ENCODE results near the gene MPHOSPH9. TPM values are rescaled to one million over a fixed set of nuclear protein-coding genes. Genes with fewer than 3 reads are reported as not detected.

The MPHOSPH9 gene
- total RNA-seq, 2 experiments from 2014 or later: 88.3 to 136 TPM

DNA sequence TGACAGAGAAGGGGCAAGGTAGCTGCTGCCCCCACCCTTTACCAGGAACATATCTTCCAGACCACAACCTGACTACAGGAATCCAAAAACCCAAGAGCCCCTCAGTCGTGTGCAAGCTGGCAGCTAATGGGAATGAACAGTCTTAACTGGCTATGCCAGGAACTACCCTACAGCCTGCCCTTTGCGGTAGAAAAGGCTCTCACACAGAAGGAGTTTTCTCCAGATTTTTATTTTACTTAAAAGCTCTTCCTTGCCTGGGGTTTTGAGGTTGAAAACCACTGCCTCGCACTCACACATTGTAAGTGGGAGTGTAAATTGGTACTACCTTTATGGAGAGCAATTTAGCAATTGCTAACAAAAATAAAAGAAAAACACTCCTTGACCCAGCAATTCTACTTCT lies 110.3 kb downstream of the MPHOSPH9 start:
- BruUV-seq (replicated peaks): no TSS peak
- no peak for TF ChIP-seq EZH2phosphoT487 (IDR thresholded peaks at IDR 0.05; ENCODE audit: borderline replicate concordance, low read depth, low read length)
- TF ChIP-seq CTCF (conservative IDR thresholded peaks at IDR 0.05; ENCODE audit: low read length): no peak
- H3K27ac ChIP-seq (ENCODE audit: low read depth, low read length, poor library complexity, severe bottlenecking): no peak overlapping the region
- POLR2A ChIA-PET: no interaction called here
- no peak overlapping the region for H3K4me3 ChIP-seq (ENCODE audit: low read depth, low read length, poor library complexity, severe bottlenecking)
- no peaks in the 10 kb centered on the region for H3K9me2 ChIP-seq (ENCODE audit: insufficient read depth, low read length)
- intact Hi-C loops (cut with micrococcal nuclease; ENCODE audit: unreplicated experiment): no loop called here
- H3K36me3 ChIP-seq (ENCODE audit: insufficient read depth, low read length): no peaks in the 10 kb centered on the region
- H2AFZ ChIP-seq (ENCODE audit: low read length): 0 out of 2 replicates have a peak overlapping the region, but pooled peaks have one; percentile 14
- CTCF ChIA-PET (ENCODE audit: unreplicated experiment): no interaction called here
- no peak overlapping the region for H3K4me2 ChIP-seq (ENCODE audit: low read length)
- no peak for DNase-seq (ENCODE audit: low spot score)
- no peaks in the 10 kb centered on the region for H3K4me1 ChIP-seq (ENCODE audit: insufficient read depth, low read length, poor library complexity, severe bottlenecking)
- no peaks in the 10 kb centered on the region for H3K79me2 ChIP-seq (ENCODE audit: insufficient read depth, low read depth, low read length)
- H3K9me3 ChIP-seq (ENCODE audit: low read length): no peaks in the 10 kb centered on the region
- H4K20me1 ChIP-seq (ENCODE audit: insufficient read depth, low read length): no peaks in the 10 kb centered on the region

- no TSS peak for BruUV-seq (replicated peaks)
- no peak overlapping the region for H2AFZ ChIP-seq (ENCODE audit: low read length)
- H3K36me3 ChIP-seq (ENCODE audit: insufficient read depth, low read length): no peaks in the 10 kb centered on the region
- H3K4me1 ChIP-seq (ENCODE audit: insufficient read depth, low read length, poor library complexity, severe bottlenecking): no peaks in the 10 kb centered on the region
- no peaks in the 10 kb centered on the region for H3K79me2 ChIP-seq (ENCODE audit: insufficient read depth, low read depth, low read length)
- no peak overlapping the region for H3K4me3 ChIP-seq (ENCODE audit: low read depth, low read length, poor library complexity, severe bottlenecking)
- no peak for TF ChIP-seq CTCF (conservative IDR thresholded peaks at IDR 0.05; ENCODE audit: low read length)
- CTCF ChIA-PET (ENCODE audit: unreplicated experiment): no interaction called here
- H4K20me1 ChIP-seq (ENCODE audit: insufficient read depth, low read length): no peaks in the 10 kb centered on the region
- no peak overlapping the region for H3K27ac ChIP-seq (ENCODE audit: low read depth, low read length, poor library complexity, severe bottlenecking)
- H3K9me2 ChIP-seq (ENCODE audit: insufficient read depth, low read length): no peaks in the 10 kb centered on the region
- H3K4me2 ChIP-seq (ENCODE audit: low read length): no peak overlapping the region
- H3K9me3 ChIP-seq (ENCODE audit: low read length): no peaks in the 10 kb centered on the region
- intact Hi-C loops (cut with micrococcal nuclease; ENCODE audit: unreplicated experiment): no loop called here
- DNase-seq (ENCODE audit: low spot score): no peak
- POLR2A ChIA-PET: no interaction called here
Observed at GRCh38 chr12:123121670-123122069, 111.3 kb downstream of the MPHOSPH9 start.

GRCh38 chr12:123120452-123121166 lies 112.3 kb downstream of the MPHOSPH9 start:
- Histone ChIP-seq H3K27ac (ENCODE audit: low read depth, low read length, poor library complexity, severe bottlenecking) (no peak overlapping the region), H3K9me2 (ENCODE audit: insufficient read depth, low read length) (no peaks in the 10 kb centered on the region), H4K20me1 (ENCODE audit: insufficient read depth, low read length) (no peaks in the 10 kb centered on the region), H3K4me2 (ENCODE audit: low read length) (peak overlapping the region; percentile 3; the same call in 1 of the 2 replicates), H3K36me3 (ENCODE audit: insufficient read depth, low read length) (no peaks in the 10 kb centered on the region), H3K4me3 (ENCODE audit: low read depth, low read length, poor library complexity, severe bottlenecking) (no peak overlapping the region), H3K4me1 (ENCODE audit: insufficient read depth, low read length, poor library complexity, severe bottlenecking) (no peaks in the 10 kb centered on the region), H2AFZ (ENCODE audit: low read length) (no peak overlapping the region), H3K9me3 (ENCODE audit: low read length) (no peaks in the 10 kb centered on the region), H3K79me2 (ENCODE audit: insufficient read depth, low read depth, low read length) (no peaks in the 10 kb centered on the region)
- TF ChIP-seq EZH2phosphoT487 (IDR thresholded peaks at IDR 0.05; ENCODE audit: borderline replicate concordance, low read depth, low read length): no peak
- no peak for TF ChIP-seq CTCF (conservative IDR thresholded peaks at IDR 0.05; ENCODE audit: low read length)
- intact Hi-C loops (cut with micrococcal nuclease; ENCODE audit: unreplicated experiment): no loop called here
- ChIA-PET POLR2A (interaction anchor here (0.6 kb wide), 1 partner anchor 77 kb away, joined by 3 read pairs; no protein-coding TSS in a partner anchor), CTCF (ENCODE audit: unreplicated experiment) (interaction anchor here (0.9 kb wide), 1 partner anchor 25 kb away, joined by 7 read pairs; no protein-coding TSS in a partner anchor)
- no peak for DNase-seq (ENCODE audit: low spot score)
- BruUV-seq (replicated peaks): no TSS peak
